Activated CD4-positive, alpha-beta T cell treated with anti-CD3 and anti-CD28 coated beads, Interleukin-2, amount 10 ng/mL, durations not matched to agents 7 days and 5 days (primary cell): ENCODE data around the gene TOGARAM2. TPM values are rescaled to one million over a fixed set of nuclear protein-coding genes. Genes with fewer than 3 reads are reported as not detected.
"Not testable (repeated sequence)": the region's sequence is repeated elsewhere in the genome, so short reads cannot be mapped to it uniquely, and the experiment has no call there.

Source experiments
- CTCF ChIA-PET: fragments of 350-600 bp; sonication (Branson Sonifier 250); formaldehyde crosslinking; loops from one replicate; lab custom pipeline; 2021; ENCODE audit warnings: antibody characterized with exemption; lab: Charles Lee
- POLR2A ChIA-PET: fragments of 350-600 bp; sonication (Branson Sonifier 250); formaldehyde crosslinking; loops from one replicate; lab custom pipeline; 2021; ENCODE audit warnings: antibody characterized with exemption; lab: Charles Lee
- DNase-seq: peaks from one replicate; pipeline ENCODE4 v3.0.0-alpha.2; 2020
- H3K27ac Mint-ChIP-seq: one replicate; pipeline ENCODE4 v1.8.0; 2021; ENCODE audit warnings: mild to moderate bottlenecking, moderate library complexity, mixed read lengths
- H3K27me3 Mint-ChIP-seq: one replicate; pipeline ENCODE4 v1.8.0; 2021; ENCODE audit warnings: mixed read lengths
- H3K36me3 Mint-ChIP-seq: one replicate; pipeline ENCODE4 v1.8.0; 2021; ENCODE audit warnings: low read depth, mixed read lengths
- H3K4me1 Mint-ChIP-seq: one replicate; pipeline ENCODE4 v1.8.0; 2021; ENCODE audit warnings: mixed read lengths
- H3K4me3 Mint-ChIP-seq: one replicate; pipeline ENCODE4 v1.8.0; 2021; ENCODE audit warnings: mild to moderate bottlenecking, moderate library complexity, mixed read lengths
- H3K9me3 Mint-ChIP-seq: one replicate; pipeline ENCODE4 v1.8.0; 2021; ENCODE audit warnings: mixed read lengths
- total RNA-seq, 2 experiments: library from RNA; stranded (reverse); gene quantifications; one replicate each; pipeline ENCODE4 v1.2.3, GENCODE V29; 2021

TOGARAM2 gene
- total RNA-seq, 2 experiments from 2014 or later, result 3.7 to 5.0 TPM

- DNase-seq, result no peak
- Mint-ChIP-seq H3K4me1 (no peaks in the 10 kb centered on the region), H3K4me3 (no peak overlapping the region), H3K36me3 (no peaks in the 10 kb centered on the region), H3K9me3 (peaks cover 6% of the 10 kb centered on the region), H3K27ac (no peak overlapping the region), H3K27me3 (peaks cover 2% of the 10 kb centered on the region)
- ChIA-PET POLR2A (no interaction called here), CTCF (interaction anchor here (1.0 kb wide), 1 partner anchor 23 kb away, joined by 4 read pairs; no protein-coding TSS in a partner anchor)
Observed at GRCh38 chr2:29080886-29081743, 100.0 kb downstream of the TOGARAM2 start.

- no peak for DNase-seq
- Mint-ChIP-seq H3K4me3 (no peak overlapping the region), H3K27ac (no peak overlapping the region), H3K27me3 (peaks cover 7% of the 10 kb centered on the region), H3K4me1 (no peaks in the 10 kb centered on the region), H3K36me3 (no peaks in the 10 kb centered on the region), H3K9me3 (peaks cover 6% of the 10 kb centered on the region)
- ChIA-PET CTCF (no interaction called here), POLR2A (no interaction called here)
Observed at GRCh38 chr2:29082804-29083495, 101.9 kb downstream of the TOGARAM2 start.

DNA sequence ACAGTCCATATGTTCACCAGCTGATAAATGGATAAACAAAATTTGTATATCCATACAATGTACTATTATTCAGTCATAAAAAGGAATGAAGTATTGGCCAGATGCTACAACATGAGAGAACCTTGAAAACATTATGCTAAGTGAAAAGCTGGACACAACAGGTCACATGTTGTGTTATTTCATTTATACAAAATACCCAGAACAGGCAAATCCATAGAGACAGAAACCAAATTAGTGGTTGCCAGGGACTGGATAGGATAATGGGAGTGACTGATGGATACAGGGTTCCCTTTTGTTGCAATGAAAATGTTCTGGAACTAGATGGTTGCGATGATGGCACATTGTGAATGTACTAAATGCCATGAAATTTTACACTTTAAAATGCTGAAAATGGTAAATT lies 103.5 kb downstream of the TOGARAM2 start:
- Mint-ChIP-seq H3K27me3 (peaks cover 10% of the 10 kb centered on the region), H3K27ac (no peak overlapping the region), H3K9me3 (peaks cover 6% of the 10 kb centered on the region), H3K36me3 (no peaks in the 10 kb centered on the region), H3K4me1 (no peaks in the 10 kb centered on the region), H3K4me3 (no peak overlapping the region)
- ChIA-PET POLR2A (no interaction called here), CTCF (no interaction called here)
- DNase-seq, result no peak

DNA sequence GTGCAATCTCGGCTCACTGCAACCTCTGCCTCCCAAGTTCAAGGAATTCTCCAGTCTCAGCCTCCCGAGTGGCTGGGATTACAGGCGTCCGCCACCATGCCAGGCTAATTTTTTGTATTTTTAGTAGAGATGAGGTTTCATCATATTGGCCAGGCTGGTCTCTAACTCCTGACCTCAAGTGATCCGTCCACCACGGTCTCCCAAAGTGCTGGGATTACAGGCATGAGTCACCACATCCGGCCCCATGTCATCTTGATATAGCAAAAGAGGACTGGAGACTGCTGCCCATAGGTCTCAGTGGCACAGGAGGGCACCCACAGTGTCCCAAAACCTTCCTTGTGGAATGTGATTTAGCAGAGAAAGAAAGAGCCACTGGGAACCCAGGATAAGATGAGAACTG lies 109.2 kb downstream of the TOGARAM2 start:
- POLR2A ChIA-PET, H3K4me3 Mint-ChIP-seq, H3K27ac Mint-ChIP-seq, H3K36me3 Mint-ChIP-seq, H3K4me1 Mint-ChIP-seq, CTCF ChIA-PET, DNase-seq, H3K9me3 Mint-ChIP-seq: not testable (repeated sequence)
- H3K27me3 Mint-ChIP-seq, result peaks cover 12% of the 10 kb centered on the region

DNA sequence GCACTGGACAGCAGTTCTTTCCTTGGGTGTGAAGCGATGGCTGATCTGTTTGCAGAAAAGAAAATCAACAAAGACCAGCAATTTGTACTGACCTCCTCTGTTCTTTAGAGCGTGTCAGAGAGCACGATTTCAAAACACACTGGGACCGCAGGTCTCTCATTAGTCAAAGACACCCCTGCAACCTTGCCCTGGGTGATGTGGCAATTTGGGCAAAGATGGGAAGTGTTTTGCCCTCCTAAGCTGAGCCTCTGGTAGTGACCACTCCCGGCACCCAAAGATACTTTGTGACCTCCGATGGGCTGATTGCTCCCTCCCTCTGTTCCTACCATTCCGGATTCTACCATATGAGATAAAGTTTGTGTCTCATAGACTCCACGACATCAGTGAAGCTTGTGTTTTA lies 115.9 kb downstream of the TOGARAM2 start:
- CTCF ChIA-PET, result interaction anchor here (0.7 to 1.3 kb wide), 2 partner anchors 80 to 116 kb away, joined by 3 read pairs; no protein-coding TSS in a partner anchor
- Mint-ChIP-seq H3K4me1 (no peaks in the 10 kb centered on the region), H3K36me3 (no peaks in the 10 kb centered on the region), H3K9me3 (no peaks in the 10 kb centered on the region), H3K27ac (no peak overlapping the region), H3K27me3 (peaks cover 5% of the 10 kb centered on the region), H3K4me3 (no peak overlapping the region)
- POLR2A ChIA-PET, result no interaction called here
- DNase-seq, result no peak

- ChIA-PET POLR2A (no interaction called here), CTCF (no interaction called here)
- H3K4me3 Mint-ChIP-seq, result no peak overlapping the region
- no peaks in the 10 kb centered on the region for H3K36me3 Mint-ChIP-seq
- H3K9me3 Mint-ChIP-seq, result no peaks in the 10 kb centered on the region
- peaks cover 5% of the 10 kb centered on the region for H3K27me3 Mint-ChIP-seq
- H3K4me1 Mint-ChIP-seq, result peaks cover 2% of the 10 kb centered on the region
- no peak overlapping the region for H3K27ac Mint-ChIP-seq
- no peak for DNase-seq
Observed at GRCh38 chr2:29097569-29097968, 116.5 kb downstream of the TOGARAM2 start.

GRCh38 chr2:29100564-29100963 lies 119.5 kb downstream of the TOGARAM2 start:
- Mint-ChIP-seq H3K4me3 (no peak overlapping the region), H3K4me1 (peaks cover 4% of the 10 kb centered on the region), H3K9me3 (no peaks in the 10 kb centered on the region), H3K27ac (no peak overlapping the region), H3K27me3 (peaks cover 5% of the 10 kb centered on the region), H3K36me3 (no peaks in the 10 kb centered on the region)
- CTCF ChIA-PET, result no interaction called here
- DNase-seq, result no peak
- POLR2A ChIA-PET, result no interaction called here

Other genes starting within 250 kb of the TOGARAM2 start
- gene PPP1CB, start 229.5 kb upstream of the TOGARAM2 start, total RNA-seq, result 100 to 1,000 TPM; 171 to 188 TPM
- 1 to 10 TPM; 1.4 to 1.5 TPM for gene SPDYA, start 170.5 kb upstream of the TOGARAM2 start, total RNA-seq
- gene TRMT61B, start 111.0 kb upstream of the TOGARAM2 start, total RNA-seq, result 10 to 100 TPM; 13.9 to 18.6 TPM
- gene WDR43, start 86.6 kb upstream of the TOGARAM2 start, total RNA-seq, result 10 to 100 TPM; 52.9 to 74.6 TPM
- not detected for gene PCARE, start 93.2 kb downstream of the TOGARAM2 start, total RNA-seq
- gene CLIP4, start 134.1 kb downstream of the TOGARAM2 start, total RNA-seq, result 10 to 100 TPM; 23.4 to 23.8 TPM